Neuronal stem cell (in vitro differentiated cells): Measurements from ENCODE around the gene BBS9.

ENCODE experiments used
- DNase-seq: peaks from one replicate; pipeline ENCODE4 v3.0.0-alpha.2; 2013; ENCODE audit warnings: low spot score
- H2AFZ ChIP-seq: one replicate; pipeline ENCODE4 v1.6.1; 2013; ENCODE audit warnings: mild to moderate bottlenecking, low read length, inconsistent platforms
- H2AK5ac ChIP-seq: 2 replicates; pipeline ENCODE4 v1.6.1; 2013; ENCODE audit warnings: low read depth, mild to moderate bottlenecking, inconsistent platforms, low read length, moderate library complexity, mixed read lengths
- H2BK120ac ChIP-seq: 2 replicates; pipeline ENCODE4 v1.6.1; 2013; ENCODE audit warnings: low read depth, mild to moderate bottlenecking, inconsistent platforms, low read length, moderate library complexity, mixed read lengths
- H2BK12ac ChIP-seq: one replicate; pipeline ENCODE4 v1.6.1; 2013; ENCODE audit warnings: low read length, inconsistent platforms
- H2BK15ac ChIP-seq: 2 replicates; pipeline ENCODE4 v1.6.1; 2013; ENCODE audit warnings: mild to moderate bottlenecking, low read length, inconsistent platforms, mixed read lengths
- H2BK5ac ChIP-seq: one replicate; pipeline ENCODE4 v1.6.1; 2013; ENCODE audit warnings: inconsistent platforms, mild to moderate bottlenecking, low read length, moderate library complexity
- H3K14ac ChIP-seq: one replicate; pipeline ENCODE4 v1.6.1; 2013; ENCODE audit warnings: low read length, inconsistent platforms
- H3K18ac ChIP-seq: 2 replicates; pipeline ENCODE4 v1.6.1; 2013; ENCODE audit warnings: low read length, inconsistent platforms
- H3K23ac ChIP-seq: 2 replicates; pipeline ENCODE4 v1.6.1; 2013; ENCODE audit warnings: low read depth, mild to moderate bottlenecking, mixed read lengths, low read length, inconsistent platforms; ENCODE audit not compliant: poor library complexity
- H3K27ac ChIP-seq: replicated peaks from 3 replicates; pipeline ENCODE4 v1.5.1; 2013; ENCODE audit warnings: low read length, inconsistent platforms
- H3K27me3 ChIP-seq, 3 experiments: 2 replicates each; pipeline ENCODE4 v1.6.1; 2013; ENCODE audit warnings: low read length in 3 of 3, mild to moderate bottlenecking in 2 of 3, inconsistent platforms in 1 of 3, low read depth in 1 of 3, mixed read lengths in 1 of 3, moderate library complexity in 1 of 3; ENCODE audit not compliant: control insufficient read depth in 3 of 3, insufficient read depth in 3 of 3
- H3K36me3 ChIP-seq, 2 donors: replicated peaks in 1 of 2; 2 replicates each; pipeline ENCODE4 v1.6.1; 2013; ENCODE audit warnings: low read length in 2 of 2; ENCODE audit not compliant: control insufficient read depth in 2 of 2, insufficient read depth in 2 of 2
- H3K4ac ChIP-seq: 2 replicates; pipeline ENCODE4 v1.6.1; 2013; ENCODE audit warnings: inconsistent platforms, mild to moderate bottlenecking, low read length, moderate library complexity
- H3K4me1 ChIP-seq, 2 donors: 1 replicate in 1 of 2; 2 replicates in 1 of 2; pipeline ENCODE4 v1.6.1; 2013; ENCODE audit warnings: low read length in 2 of 2, low read depth in 1 of 2; ENCODE audit not compliant: control insufficient read depth in 2 of 2, insufficient read depth in 1 of 2
- H3K4me2 ChIP-seq: one replicate; pipeline ENCODE4 v1.6.1; 2013; ENCODE audit warnings: mild to moderate bottlenecking, low read length, inconsistent platforms; ENCODE audit not compliant: insufficient read depth, poor library complexity, severe bottlenecking
- H3K4me3 ChIP-seq, 2 donors: 2 replicates each; pipeline ENCODE4 v1.5.1; 2013; ENCODE audit warnings: low read length in 2 of 2, mild to moderate bottlenecking in 2 of 2, inconsistent platforms in 1 of 2, moderate library complexity in 1 of 2
- H3K79me1 ChIP-seq: one replicate; pipeline ENCODE4 v1.6.1; 2013; ENCODE audit warnings: low read depth, mild to moderate bottlenecking, inconsistent platforms, low read length, moderate library complexity
- H3K9ac ChIP-seq: one replicate; pipeline ENCODE4 v1.6.1; 2013; ENCODE audit warnings: mild to moderate bottlenecking, low read depth, low read length, inconsistent platforms; ENCODE audit not compliant: poor library complexity
- H3K9me3 ChIP-seq, 2 donors: replicated peaks in 1 of 2; 2 replicates each; pipeline versions ENCODE3 to v1.6.1; 2013; ENCODE audit warnings: low read length in 2 of 2, mild to moderate bottlenecking in 2 of 2, inconsistent platforms in 1 of 2, low read depth in 1 of 2, mixed read lengths in 1 of 2, moderate library complexity in 1 of 2; ENCODE audit not compliant: control insufficient read depth in 2 of 2, insufficient read depth in 1 of 2
- H4K8ac ChIP-seq: one replicate; pipeline ENCODE4 v1.6.1; 2013; ENCODE audit warnings: low read depth, mild to moderate bottlenecking, inconsistent platforms, low read length, moderate library complexity
- H4K91ac ChIP-seq: one replicate; pipeline ENCODE4 v1.6.1; 2013; ENCODE audit warnings: low read length, low read depth, mild to moderate bottlenecking, inconsistent platforms; ENCODE audit not compliant: poor library complexity
- WGBS, 2 donors: extraction: QIAGEN DNeasy Blood & Tissue Kit; methylation state at CpG; one replicate each; pipeline ENCODE4 v1.1.7; 2013; ENCODE audit warnings: missing lambda C conversion rate in 2 of 2, mixed read lengths in 1 of 2; ENCODE audit not compliant: insufficient read length in 2 of 2, insufficient replicate concordance in 1 of 2; ENCODE audit errors: extremely low coverage in 2 of 2; 5-methylcytosine and 5-hydroxymethylcytosine counted together

BBS9 gene

GRCh38 chr7:33640741-33641140, 511.4 kb downstream of the BBS9 start:
- H3K4me1 ChIP-seq, result no peaks in the 10 kb centered on the region
- no peak overlapping the region for H2BK15ac ChIP-seq
- H3K18ac ChIP-seq, result no peak overlapping the region
- H3K4me3 ChIP-seq, result no peak overlapping the region
- no peaks in the 10 kb centered on the region for H3K79me1 ChIP-seq
- no peak overlapping the region for H2BK12ac ChIP-seq
- H3K23ac ChIP-seq, result no peak overlapping the region
- no peak overlapping the region for H3K14ac ChIP-seq
- no peak overlapping the region for H3K4ac ChIP-seq
- H3K27ac ChIP-seq, result no peak overlapping the region
- no peak overlapping the region for H3K9ac ChIP-seq
- H2BK120ac ChIP-seq, result no peak overlapping the region
- no peaks in the 10 kb centered on the region for H3K9me3 ChIP-seq
- H3K27me3 ChIP-seq, result no peaks in the 10 kb centered on the region
- H2AFZ ChIP-seq, result no peak overlapping the region
- H2AK5ac ChIP-seq, result no peak overlapping the region
- H3K4me2 ChIP-seq, result no peak overlapping the region
- no peaks in the 10 kb centered on the region for H3K36me3 ChIP-seq
- no peak overlapping the region for H2BK5ac ChIP-seq
- no peak for DNase-seq
- WGBS, 2 donors, result no CpG with 5 or more reads among the region's 3 CpGs
- H4K91ac ChIP-seq, result no peak overlapping the region
- no peak overlapping the region for H4K8ac ChIP-seq

DNA sequence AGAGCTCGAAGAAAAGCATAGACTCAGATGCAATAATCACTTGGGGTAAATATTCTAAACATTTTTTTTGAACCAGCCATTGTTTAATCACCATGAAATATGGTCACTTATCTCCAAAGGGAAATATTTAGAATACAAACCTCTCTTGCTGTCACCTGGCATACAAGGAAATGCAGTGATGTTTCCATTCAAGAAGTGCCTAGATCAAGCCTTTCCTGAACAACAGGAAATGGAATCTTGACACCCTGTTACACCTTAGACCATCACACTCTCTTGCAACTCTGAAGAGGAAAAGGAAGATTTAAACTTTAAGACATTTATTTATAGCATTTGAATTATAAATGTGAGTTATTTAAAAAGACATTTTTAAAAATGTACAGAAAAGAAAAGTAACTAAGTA, 512.9 kb downstream of the BBS9 start:
- no peak overlapping the region for H3K4me2 ChIP-seq
- no peak overlapping the region for H2AK5ac ChIP-seq
- H3K27ac ChIP-seq, result no peak overlapping the region
- no peak overlapping the region for H3K23ac ChIP-seq
- no peak overlapping the region for H2BK12ac ChIP-seq
- no peak overlapping the region for H3K14ac ChIP-seq
- no peak overlapping the region for H3K9ac ChIP-seq
- WGBS, 2 donors, result no CpG with 5 or more reads among the region's 1 CpG
- H3K79me1 ChIP-seq, result no peaks in the 10 kb centered on the region
- H4K91ac ChIP-seq, result no peak overlapping the region
- no peaks in the 10 kb centered on the region for H3K4me1 ChIP-seq
- H3K9me3 ChIP-seq, result no peaks in the 10 kb centered on the region
- H4K8ac ChIP-seq, result no peak overlapping the region
- no peak overlapping the region for H3K4me3 ChIP-seq
- no peak overlapping the region for H2BK120ac ChIP-seq
- H3K18ac ChIP-seq, result no peak overlapping the region
- no peak overlapping the region for H2BK15ac ChIP-seq
- no peaks in the 10 kb centered on the region for H3K27me3 ChIP-seq
- no peak for DNase-seq
- no peak overlapping the region for H2BK5ac ChIP-seq
- no peak overlapping the region for H2AFZ ChIP-seq
- no peaks in the 10 kb centered on the region for H3K36me3 ChIP-seq
- H3K4ac ChIP-seq, result no peak overlapping the region

- Histone ChIP-seq H3K4ac (no peak overlapping the region), H2BK15ac (no peak overlapping the region), H3K4me1 (no peaks in the 10 kb centered on the region), H3K27ac (no peak overlapping the region), H2BK12ac (no peak overlapping the region), H3K14ac (no peak overlapping the region), H4K91ac (no peak overlapping the region), H4K8ac (no peak overlapping the region), H2AFZ (no peak overlapping the region), H3K36me3 (no peaks in the 10 kb centered on the region), H3K4me3 (no peak overlapping the region), H2BK5ac (no peak overlapping the region), H3K18ac (no peak overlapping the region), H3K9ac (no peak overlapping the region), H3K4me2 (no peak overlapping the region), H3K27me3 (no peaks in the 10 kb centered on the region), H3K9me3 (no peaks in the 10 kb centered on the region), H2BK120ac (no peak overlapping the region), H2AK5ac (no peak overlapping the region), H3K79me1 (no peaks in the 10 kb centered on the region), H3K23ac (no peak overlapping the region)
- no peak for DNase-seq
- WGBS, 2 donors, result no CpG with 5 or more reads among the region's 2 CpGs
Observed at GRCh38 chr7:33643530-33643929, 514.2 kb downstream of the BBS9 start.

DNA sequence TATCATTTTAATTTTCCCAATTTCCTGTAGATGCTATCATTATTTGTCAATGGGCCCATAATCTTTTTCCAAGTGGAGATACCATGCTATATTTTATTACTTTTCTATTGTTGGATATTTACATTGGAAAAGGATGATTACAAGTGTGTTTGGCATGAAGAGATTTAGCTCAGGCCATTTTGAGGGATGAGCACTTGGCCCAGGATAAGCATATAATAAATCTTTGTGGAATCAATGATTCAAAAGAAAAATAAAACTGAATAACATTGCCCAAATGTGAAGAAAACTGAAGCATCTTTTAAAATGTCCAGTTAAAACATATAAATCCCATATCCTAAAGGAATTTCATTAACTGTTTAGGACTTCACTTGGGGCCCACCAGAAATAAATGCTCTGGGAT, 515.1 kb downstream of the BBS9 start:
- no peak overlapping the region for H2BK12ac ChIP-seq
- H3K18ac ChIP-seq, result no peak overlapping the region
- H2BK120ac ChIP-seq, result no peak overlapping the region
- H3K9ac ChIP-seq, result no peak overlapping the region
- H3K27me3 ChIP-seq, result no peaks in the 10 kb centered on the region
- H2AFZ ChIP-seq, result no peak overlapping the region
- no peak for DNase-seq
- no peak overlapping the region for H3K27ac ChIP-seq
- H3K14ac ChIP-seq, result no peak overlapping the region
- no peaks in the 10 kb centered on the region for H3K79me1 ChIP-seq
- H3K4ac ChIP-seq, result no peak overlapping the region
- no peak overlapping the region for H2AK5ac ChIP-seq
- no peak overlapping the region for H4K91ac ChIP-seq
- H3K23ac ChIP-seq, result no peak overlapping the region
- H3K4me2 ChIP-seq, result no peak overlapping the region
- H3K4me3 ChIP-seq, result no peak overlapping the region
- H4K8ac ChIP-seq, result no peak overlapping the region
- H3K4me1 ChIP-seq, result no peaks in the 10 kb centered on the region
- H3K9me3 ChIP-seq, result no peaks in the 10 kb centered on the region
- H3K36me3 ChIP-seq, result no peaks in the 10 kb centered on the region
- H2BK5ac ChIP-seq, result no peak overlapping the region
- H2BK15ac ChIP-seq, result no peak overlapping the region
